Nephron progenitor cell (in vitro differentiated cells): ENCODE data around the gene DHX36.

Experiments used
- DNase-seq: peaks from one replicate; pipeline ENCODE4 v3.0.0; 2021
- H3K27ac Mint-ChIP-seq: 2 replicates; pipeline ENCODE4 v1.8.0; 2021; ENCODE audit warnings: mild to moderate bottlenecking, moderate library complexity, mixed read lengths
- H3K27me3 Mint-ChIP-seq: 2 replicates; pipeline ENCODE4 v1.8.0; 2021; ENCODE audit warnings: mild to moderate bottlenecking, low read depth, mixed read lengths; ENCODE audit not compliant: poor library complexity
- H3K36me3 Mint-ChIP-seq: 2 replicates; pipeline ENCODE4 v1.8.0; 2021; ENCODE audit warnings: low read depth, mixed read lengths
- H3K4me1 Mint-ChIP-seq: 2 replicates; pipeline ENCODE4 v1.8.0; 2021; ENCODE audit warnings: mixed read lengths
- H3K4me3 Mint-ChIP-seq: 2 replicates; pipeline ENCODE4 v1.8.0; 2021; ENCODE audit warnings: mild to moderate bottlenecking, moderate library complexity, mixed read lengths
- H3K9me3 Mint-ChIP-seq: 2 replicates; pipeline ENCODE4 v1.8.0; 2021; ENCODE audit warnings: mild to moderate bottlenecking, moderate library complexity, mixed read lengths
- TF ChIP-seq, protein P1 (sequence below): fragments of 200-600 bp; sonication (generic); IDR thresholded peaks from 2 replicates; pipeline ENCODE4 v1.5.0; 2021; ENCODE audit warnings: antibody characterized with exemption

DHX36 gene

DNA sequence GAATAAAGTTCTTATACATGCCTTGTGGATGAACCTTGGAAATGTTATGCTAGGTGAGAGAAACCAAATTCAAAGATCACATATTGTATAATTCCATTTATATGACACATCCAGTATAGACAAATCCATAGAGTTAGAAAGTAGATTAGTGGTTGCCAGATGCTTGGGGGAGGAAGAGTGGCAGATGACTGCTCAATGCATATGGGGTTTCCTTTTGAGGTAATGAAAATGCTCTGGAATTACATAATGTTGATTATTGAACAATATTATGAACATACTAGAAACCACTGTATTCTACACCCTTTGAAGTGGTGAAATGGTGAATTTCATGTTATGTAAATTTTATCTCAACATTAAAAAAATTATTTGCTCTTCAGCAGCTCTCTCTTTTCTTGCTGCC, 100.8 kb downstream of the DHX36 start:
- no peak for DNase-seq
- no peak overlapping the region for H3K27ac Mint-ChIP-seq
- peaks cover 2% of the 10 kb centered on the region for H3K27me3 Mint-ChIP-seq
- TF ChIP-seq, protein P1, sequence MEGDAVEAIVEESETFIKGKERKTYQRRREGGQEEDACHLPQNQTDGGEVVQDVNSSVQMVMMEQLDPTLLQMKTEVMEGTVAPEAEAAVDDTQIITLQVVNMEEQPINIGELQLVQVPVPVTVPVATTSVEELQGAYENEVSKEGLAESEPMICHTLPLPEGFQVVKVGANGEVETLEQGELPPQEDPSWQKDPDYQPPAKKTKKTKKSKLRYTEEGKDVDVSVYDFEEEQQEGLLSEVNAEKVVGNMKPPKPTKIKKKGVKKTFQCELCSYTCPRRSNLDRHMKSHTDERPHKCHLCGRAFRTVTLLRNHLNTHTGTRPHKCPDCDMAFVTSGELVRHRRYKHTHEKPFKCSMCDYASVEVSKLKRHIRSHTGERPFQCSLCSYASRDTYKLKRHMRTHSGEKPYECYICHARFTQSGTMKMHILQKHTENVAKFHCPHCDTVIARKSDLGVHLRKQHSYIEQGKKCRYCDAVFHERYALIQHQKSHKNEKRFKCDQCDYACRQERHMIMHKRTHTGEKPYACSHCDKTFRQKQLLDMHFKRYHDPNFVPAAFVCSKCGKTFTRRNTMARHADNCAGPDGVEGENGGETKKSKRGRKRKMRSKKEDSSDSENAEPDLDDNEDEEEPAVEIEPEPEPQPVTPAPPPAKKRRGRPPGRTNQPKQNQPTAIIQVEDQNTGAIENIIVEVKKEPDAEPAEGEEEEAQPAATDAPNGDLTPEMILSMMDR: no peak
- H3K4me1 Mint-ChIP-seq: peaks cover 44% of the 10 kb centered on the region
- H3K4me3 Mint-ChIP-seq: no peak overlapping the region
- H3K9me3 Mint-ChIP-seq: no peaks in the 10 kb centered on the region
- H3K36me3 Mint-ChIP-seq: peaks cover 7% of the 10 kb centered on the region
